ENCODE measurements around the gene SIGLEC11.

Gene SIGLEC11

DNA sequence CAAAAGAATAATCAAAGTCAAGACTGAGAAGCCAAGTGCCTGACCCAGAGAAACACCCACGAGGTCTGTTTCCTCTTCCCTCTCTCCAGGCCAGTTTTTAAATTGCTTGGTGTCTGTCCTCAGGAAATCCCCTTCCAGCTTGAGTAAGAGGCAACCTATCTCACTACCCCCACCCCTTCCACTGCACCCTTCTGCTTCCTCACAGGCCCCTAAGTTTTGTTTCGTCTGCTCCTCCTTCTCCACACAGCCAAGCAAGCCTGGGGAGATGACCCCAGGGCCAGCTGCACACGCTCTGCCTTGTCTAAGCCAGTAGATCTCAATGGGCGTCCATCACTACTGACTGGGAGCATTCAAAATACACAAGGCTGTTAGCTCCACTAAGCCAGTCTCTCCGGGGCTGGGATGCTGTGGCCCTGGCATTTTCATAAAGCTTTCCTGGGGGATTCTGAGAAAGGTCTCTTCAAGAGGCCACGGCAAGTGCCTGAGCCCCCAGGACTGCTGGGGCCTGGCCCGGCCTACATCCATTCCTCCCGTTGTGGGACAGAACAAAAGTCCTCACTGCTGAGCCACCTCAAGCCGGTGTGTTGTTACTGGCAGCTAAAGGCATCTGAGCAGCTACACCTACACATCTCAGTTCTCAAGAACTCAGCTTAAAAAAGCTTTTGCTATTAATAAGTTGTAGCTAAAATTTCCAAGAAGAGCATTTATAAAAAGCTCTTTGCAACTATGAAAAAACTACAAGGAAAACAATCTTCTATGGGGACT lies 49.4 kb downstream of the SIGLEC11 start:
- Histone ChIP-seq H3K4me3 (ENCODE audit: low read depth, low read length) (no peak overlapping the region), H3K27ac (ENCODE audit: low read depth, low read length) (no peak overlapping the region), H3K36me3 (ENCODE audit: control insufficient read depth, insufficient read depth, low read length) (peaks cover 88% of the 10 kb centered on the region), H3K4me1 (ENCODE audit: control insufficient read depth, insufficient read depth, low read length) (peaks cover 7% of the 10 kb centered on the region; the same call in 1 of the 2 replicates), H3K27me3 (ENCODE audit: control insufficient read depth, insufficient read depth, low read length) (no peaks in the 10 kb centered on the region), H3K9ac (ENCODE audit: low read depth, low read length) (no peak overlapping the region), H3K9me3 (ENCODE audit: control insufficient read depth, insufficient read depth, low read length) (no peaks in the 10 kb centered on the region)

- Histone ChIP-seq H3K27me3 (ENCODE audit: control insufficient read depth, insufficient read depth, low read length) (no peaks in the 10 kb centered on the region), H3K36me3 (ENCODE audit: control insufficient read depth, insufficient read depth, low read length) (peaks cover 79% of the 10 kb centered on the region), H3K27ac (ENCODE audit: low read depth, low read length) (no peak overlapping the region), H3K4me1 (ENCODE audit: control insufficient read depth, insufficient read depth, low read length) (peaks cover 7% of the 10 kb centered on the region; the same call in 1 of the 2 replicates), H3K4me3 (ENCODE audit: low read depth, low read length) (no peak overlapping the region), H3K9me3 (ENCODE audit: control insufficient read depth, insufficient read depth, low read length) (no peaks in the 10 kb centered on the region), H3K9ac (ENCODE audit: low read depth, low read length) (no peak overlapping the region)
Measured at GRCh38 chr19:49910179-49910578, 50.8 kb downstream of the SIGLEC11 start.

GRCh38 chr19:49908480-49909420 lies 52.2 kb downstream of the SIGLEC11 start:
- Histone ChIP-seq H3K27me3 (ENCODE audit: control insufficient read depth, insufficient read depth, low read length) (no peaks in the 10 kb centered on the region), H3K9ac (ENCODE audit: low read depth, low read length) (no peak overlapping the region), H3K9me3 (ENCODE audit: control insufficient read depth, insufficient read depth, low read length) (no peaks in the 10 kb centered on the region), H3K4me1 (ENCODE audit: control insufficient read depth, insufficient read depth, low read length) (peaks cover 7% of the 10 kb centered on the region; the same call in 1 of the 2 replicates), H3K27ac (ENCODE audit: low read depth, low read length) (no peak overlapping the region), H3K36me3 (ENCODE audit: control insufficient read depth, insufficient read depth, low read length) (peaks cover 67% of the 10 kb centered on the region), H3K4me3 (ENCODE audit: low read depth, low read length) (no peak overlapping the region)

GRCh38 chr19:49907745-49908446 lies 53.1 kb downstream of the SIGLEC11 start:
- H3K4me3 ChIP-seq (ENCODE audit: low read depth, low read length) = no peak overlapping the region
- H3K9ac ChIP-seq (ENCODE audit: low read depth, low read length) = no peak overlapping the region
- no peaks in the 10 kb centered on the region for H3K27me3 ChIP-seq (ENCODE audit: control insufficient read depth, insufficient read depth, low read length)
- peaks cover 59% of the 10 kb centered on the region for H3K36me3 ChIP-seq (ENCODE audit: control insufficient read depth, insufficient read depth, low read length)
- H3K27ac ChIP-seq (ENCODE audit: low read depth, low read length) = no peak overlapping the region
- peaks cover 7% of the 10 kb centered on the region; the same call in 1 of the 2 replicates for H3K4me1 ChIP-seq (ENCODE audit: control insufficient read depth, insufficient read depth, low read length)
- no peaks in the 10 kb centered on the region for H3K9me3 ChIP-seq (ENCODE audit: control insufficient read depth, insufficient read depth, low read length)

DNA sequence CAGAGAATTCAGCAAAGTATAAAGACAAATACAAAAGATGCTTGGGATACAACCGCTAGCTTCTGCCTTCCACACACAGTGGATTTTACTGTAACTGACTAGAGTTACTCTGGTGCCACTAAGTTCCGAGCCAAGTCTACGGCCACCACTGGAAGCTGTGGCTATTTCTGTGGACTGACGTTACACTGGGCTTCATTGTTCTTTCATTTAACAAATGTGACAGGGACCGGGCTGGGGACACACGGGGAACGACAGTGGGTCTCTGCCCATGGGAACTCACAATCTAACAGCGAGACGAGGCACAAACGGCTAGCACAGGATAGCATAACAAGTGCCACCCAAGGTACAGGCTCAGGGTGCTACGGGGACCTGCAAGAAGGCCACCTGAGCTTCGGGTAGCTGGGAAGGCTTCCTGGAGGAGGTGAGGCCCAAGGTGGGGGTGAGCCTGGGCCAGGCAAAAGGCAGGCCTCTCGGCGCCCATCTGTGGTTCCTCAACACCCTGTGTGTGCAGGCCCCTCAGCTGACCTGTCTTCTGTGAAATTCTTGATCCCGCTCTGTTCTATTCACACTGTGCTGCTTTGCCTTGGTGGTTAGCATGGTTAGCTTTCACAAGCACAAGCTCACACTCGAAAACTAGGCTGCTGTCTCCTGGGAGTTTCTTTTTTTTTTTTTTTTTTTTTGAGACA lies 54.0 kb downstream of the SIGLEC11 start:
- Histone ChIP-seq H3K36me3 (ENCODE audit: control insufficient read depth, insufficient read depth, low read length) (peaks cover 52% of the 10 kb centered on the region), H3K4me1 (ENCODE audit: control insufficient read depth, insufficient read depth, low read length) (peaks cover 7% of the 10 kb centered on the region; the same call in 1 of the 2 replicates), H3K27ac (ENCODE audit: low read depth, low read length) (no peak overlapping the region), H3K9me3 (ENCODE audit: control insufficient read depth, insufficient read depth, low read length) (no peaks in the 10 kb centered on the region), H3K4me3 (ENCODE audit: low read depth, low read length) (no peak overlapping the region), H3K27me3 (ENCODE audit: control insufficient read depth, insufficient read depth, low read length) (no peaks in the 10 kb centered on the region), H3K9ac (ENCODE audit: low read depth, low read length) (no peak overlapping the region)

DNA sequence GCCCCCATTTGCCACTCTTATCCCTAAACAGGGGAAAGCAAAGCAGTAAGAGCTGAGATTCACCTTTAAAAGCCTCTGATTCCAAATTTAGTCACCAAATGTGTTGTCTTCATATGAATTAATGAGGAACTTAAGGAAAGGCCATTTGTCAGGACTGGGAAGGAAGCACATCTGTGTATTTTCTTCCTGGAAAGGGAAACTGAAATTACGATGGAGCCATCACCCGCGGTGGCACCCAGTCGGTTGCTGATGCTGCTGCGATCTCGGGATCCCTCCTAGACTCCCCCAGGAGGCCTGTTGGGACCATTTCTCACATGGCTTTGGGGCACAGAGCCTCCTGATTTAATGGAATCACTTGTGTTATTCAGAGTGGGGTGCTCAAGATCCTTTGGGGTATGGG lies 56.8 kb downstream of the SIGLEC11 start:
- Histone ChIP-seq H3K4me3 (ENCODE audit: low read depth, low read length) (no peak overlapping the region), H3K9ac (ENCODE audit: low read depth, low read length) (no peak overlapping the region), H3K27ac (ENCODE audit: low read depth, low read length) (no peak overlapping the region), H3K36me3 (ENCODE audit: control insufficient read depth, insufficient read depth, low read length) (peaks cover 25% of the 10 kb centered on the region), H3K4me1 (ENCODE audit: control insufficient read depth, insufficient read depth, low read length) (peaks cover 7% of the 10 kb centered on the region; the same call in 1 of the 2 replicates), H3K27me3 (ENCODE audit: control insufficient read depth, insufficient read depth, low read length) (no peaks in the 10 kb centered on the region), H3K9me3 (ENCODE audit: control insufficient read depth, insufficient read depth, low read length) (no peaks in the 10 kb centered on the region)
